ENCODE results near the gene ARTN.

The ARTN gene

GRCh38 chr1:43962324-43962723 is 28.7 kb downstream of the ARTN start:
- no peak for DNase-seq (ENCODE audit: low read depth, low spot score)
- no peak overlapping the region for H3K4me3 ChIP-seq (ENCODE audit: low read length)

- H3K4me3 ChIP-seq (ENCODE audit: low read length): no peak overlapping the region
- DNase-seq (ENCODE audit: low read depth, low spot score): peak; percentile 85
Observed at GRCh38 chr1:43963006-43963405, 29.4 kb downstream of the ARTN start.

DNA sequence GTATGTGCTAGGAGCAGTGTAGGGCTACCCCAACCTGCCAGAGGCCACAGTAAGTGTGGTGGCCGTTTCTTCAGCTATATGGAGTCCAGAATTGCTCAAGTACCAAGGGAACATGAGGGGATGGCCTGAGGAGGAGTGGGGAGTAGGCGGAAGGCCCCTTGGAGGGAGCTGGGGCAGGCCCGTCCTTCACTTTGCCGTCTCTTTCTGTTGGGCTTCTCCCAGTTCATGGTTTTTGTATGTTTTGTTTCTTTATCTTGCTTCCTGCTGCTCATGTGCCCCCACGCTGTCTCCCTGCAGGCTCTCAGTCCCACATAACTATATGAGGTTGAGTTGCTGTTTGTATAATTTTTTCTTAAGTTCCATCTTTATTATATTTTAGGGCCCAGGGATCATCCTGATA is 30.3 kb downstream of the ARTN start:
- DNase-seq (ENCODE audit: low read depth, low spot score): no peak

GRCh38 chr1:43965316-43965715 is 31.7 kb downstream of the ARTN start:
- DNase-seq (ENCODE audit: low read depth, low spot score): no peak
- H3K4me3 ChIP-seq (ENCODE audit: low read length): no peak overlapping the region

More for the DNA sequence above, 30.3 kb downstream of the ARTN start:
- H3K4me3 ChIP-seq (ENCODE audit: low read length): no peak overlapping the region

DNA sequence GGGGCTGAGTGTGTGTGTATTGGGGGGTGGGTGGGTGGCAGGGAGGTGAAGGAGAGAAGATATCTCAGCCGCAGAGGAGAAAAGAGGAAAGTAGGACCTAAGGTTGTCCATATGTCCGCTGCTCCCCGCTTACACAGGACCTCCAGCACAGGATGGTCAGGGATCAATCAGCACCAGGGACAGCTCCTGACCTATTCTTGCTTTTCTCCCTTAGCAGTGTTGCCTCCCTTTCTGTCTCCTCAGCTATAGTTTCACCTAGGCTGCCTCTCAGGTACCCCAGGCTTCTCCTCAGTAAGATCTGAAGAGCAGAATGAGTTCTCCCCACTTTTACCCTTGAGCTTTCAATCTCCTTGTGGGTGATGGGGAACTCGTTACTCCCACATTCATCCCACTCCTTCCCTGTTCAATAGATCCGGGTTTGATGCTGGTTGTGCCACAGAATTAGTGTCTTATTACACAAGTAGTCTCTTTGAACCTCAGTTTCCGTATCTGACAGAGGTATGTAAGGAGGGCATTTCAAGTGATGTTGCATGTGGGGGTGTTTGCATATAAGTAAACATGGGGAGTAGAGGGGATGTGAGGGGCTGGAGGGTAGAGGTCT is 34.8 kb downstream of the ARTN start:
- H3K4me3 ChIP-seq (ENCODE audit: low read length): no peak overlapping the region
- DNase-seq (ENCODE audit: low read depth, low spot score): no peak

- peak overlapping the region; percentile 96 for H3K4me3 ChIP-seq (ENCODE audit: low read length)
- DNase-seq (ENCODE audit: low read depth, low spot score): no peak
Observed at GRCh38 chr1:43969416-43969745, 35.8 kb downstream of the ARTN start.

DNA sequence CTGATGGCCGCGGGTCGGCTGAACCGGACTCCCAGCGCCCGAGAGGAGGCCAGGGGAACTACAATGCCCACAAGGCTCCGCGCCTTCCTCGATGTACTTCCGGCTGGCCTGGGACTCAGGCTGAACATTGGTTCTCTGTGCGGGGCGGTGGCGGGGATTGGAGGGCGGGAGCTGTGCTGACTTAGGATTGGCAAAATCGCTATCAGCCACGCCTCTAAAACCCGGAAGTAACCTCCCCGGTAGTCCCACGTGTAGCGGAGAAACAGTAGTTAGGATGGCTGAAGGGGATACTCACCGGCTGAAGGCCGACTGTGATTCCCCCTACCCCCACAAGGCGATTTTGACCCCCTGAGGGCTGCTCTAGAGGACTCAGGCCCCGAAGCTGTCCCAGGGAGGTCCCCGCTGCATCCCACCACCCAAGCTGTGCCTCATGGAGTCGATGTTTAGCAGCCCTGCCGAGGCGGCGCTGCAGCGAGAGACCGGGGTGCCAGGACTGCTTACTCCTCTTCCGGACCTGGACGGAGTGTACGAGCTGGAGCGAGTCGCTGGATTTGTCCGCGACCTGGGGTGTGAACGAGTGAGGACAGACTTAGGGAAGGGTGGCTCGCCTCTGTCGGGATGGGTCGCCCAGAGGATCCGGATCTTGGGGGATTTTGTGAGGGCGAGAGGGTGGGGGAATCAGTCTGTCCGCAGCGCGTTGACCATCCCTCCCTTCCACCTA is 36.3 kb downstream of the ARTN start, which contains the start of gene DPH2:
DPH2 (plus strand) TSS at position 265 of the 721 bp plus-strand sequence; CDS start at position 431, 166 bp downstream.
- peak; percentile 95 for DNase-seq (ENCODE audit: low read depth, low spot score)
- peak within 1 kb of the TSS; percentile 96 for H3K4me3 ChIP-seq (ENCODE audit: low read length)

DNA sequence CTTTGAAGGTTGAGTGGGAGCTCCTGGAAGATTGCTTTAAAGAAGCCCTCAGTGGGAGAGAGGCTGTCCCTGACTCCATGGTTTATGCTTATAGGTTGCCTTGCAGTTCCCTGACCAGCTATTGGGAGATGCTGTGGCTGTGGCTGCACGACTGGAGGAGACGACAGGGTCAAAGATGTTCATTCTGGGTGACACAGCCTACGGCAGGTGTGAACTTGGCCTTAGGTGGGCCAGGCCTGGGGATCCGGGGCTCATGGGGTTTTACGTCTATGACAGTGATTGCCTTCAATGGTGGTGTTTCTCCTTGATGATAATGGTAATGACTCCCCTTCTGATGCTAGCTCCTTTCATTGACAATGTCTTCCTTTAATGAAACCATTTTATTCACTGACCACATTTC is 36.9 kb downstream of the ARTN start:
- H3K4me3 ChIP-seq (ENCODE audit: low read length): peak overlapping the region; percentile 96
- no peak for DNase-seq (ENCODE audit: low read depth, low spot score)

- H3K4me3 ChIP-seq (ENCODE audit: low read length): peak overlapping the region; percentile 96
Observed at GRCh38 chr1:43970911-43971310, 37.3 kb downstream of the ARTN start.

GRCh38 chr1:43971336-43971980 is 37.9 kb downstream of the ARTN start:
- H3K4me3 ChIP-seq (ENCODE audit: low read length): no peak overlapping the region
- no peak for DNase-seq (ENCODE audit: low read depth, low spot score)

More at GRCh38 chr1:43970911-43971310, 37.3 kb downstream of the ARTN start:
- no peak for DNase-seq (ENCODE audit: low read depth, low spot score)

DNA sequence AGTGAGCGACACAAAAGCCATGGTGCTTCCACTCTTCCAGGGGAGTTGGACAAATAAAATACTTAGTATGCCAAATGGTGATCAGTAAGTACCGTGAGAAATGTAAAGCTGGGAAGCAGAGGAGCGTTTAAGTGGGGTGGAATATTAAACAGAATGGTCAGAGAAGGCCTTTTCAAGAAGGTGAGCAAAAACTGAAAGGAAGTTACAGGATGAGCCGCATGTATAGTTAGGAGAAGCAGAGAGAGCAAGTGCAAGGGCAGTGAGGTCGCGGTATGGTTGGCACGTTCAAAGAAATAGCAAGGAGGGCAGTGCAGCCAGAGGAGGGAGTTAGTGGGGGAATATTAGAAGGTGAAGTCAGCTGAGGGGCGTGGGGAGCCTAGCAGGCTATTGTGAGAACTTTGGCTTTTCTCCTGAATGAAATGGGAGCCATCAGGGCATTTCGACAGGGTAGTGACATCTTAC is 40.4 kb downstream of the ARTN start:
- DNase-seq (ENCODE audit: low read depth, low spot score): no peak
- peak overlapping the region; percentile 90 for H3K4me3 ChIP-seq (ENCODE audit: low read length)

DNA sequence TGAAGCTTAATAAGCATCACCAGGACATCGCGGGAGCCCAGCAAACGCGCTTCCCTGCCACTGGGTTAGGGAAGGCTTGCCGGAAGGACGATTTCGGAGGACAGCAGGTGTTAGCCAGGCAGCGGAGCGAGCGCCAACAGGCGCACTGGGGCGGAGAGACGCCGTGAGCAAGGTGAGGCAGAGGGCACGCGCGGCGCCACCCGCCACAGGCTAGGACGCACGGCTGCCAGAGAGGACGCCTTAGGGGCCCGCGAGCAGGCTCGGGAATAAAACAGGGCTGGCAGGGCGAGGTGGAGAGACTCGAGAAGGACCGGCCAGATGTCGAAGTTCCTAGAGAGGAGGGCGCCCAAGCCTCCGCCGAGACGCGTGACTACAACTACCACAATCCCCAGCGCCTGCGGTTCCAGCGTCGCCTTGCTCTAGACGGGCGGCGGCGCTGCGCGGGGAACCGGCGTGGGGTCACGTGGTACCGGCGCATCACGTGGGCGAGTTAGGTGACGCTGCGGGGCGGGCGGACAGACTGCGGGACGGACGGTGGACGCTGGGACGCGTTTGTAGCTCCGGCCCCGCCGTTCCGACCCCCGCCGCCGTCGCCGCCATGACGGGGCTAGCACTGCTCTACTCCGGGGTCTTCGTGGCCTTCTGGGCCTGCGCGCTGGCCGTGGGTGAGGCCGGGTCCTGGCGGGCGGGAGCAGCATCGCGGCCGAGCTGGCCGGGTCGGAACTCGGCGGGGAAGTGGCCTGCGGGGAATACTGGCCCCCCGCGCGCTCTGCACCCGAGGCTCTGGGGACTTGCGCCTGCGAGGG is 41.0 kb downstream of the ARTN start, which contains the start of gene ATP6V0B:
ATP6V0B (plus strand) TSS at position 518 of the 806 bp plus-strand sequence; CDS start at position 599, 81 bp downstream.
- DNase-seq (ENCODE audit: low read depth, low spot score): peak; percentile 85

GRCh38 chr1:43975249-43975961 is 41.8 kb downstream of the ARTN start:
- DNase-seq (ENCODE audit: low read depth, low spot score): peak; percentile 71

More for the DNA sequence above, 41.0 kb downstream of the ARTN start, which contains the start of gene ATP6V0B:
- peak within 1 kb of the TSS; percentile 90 for H3K4me3 ChIP-seq (ENCODE audit: low read length)

DNA sequence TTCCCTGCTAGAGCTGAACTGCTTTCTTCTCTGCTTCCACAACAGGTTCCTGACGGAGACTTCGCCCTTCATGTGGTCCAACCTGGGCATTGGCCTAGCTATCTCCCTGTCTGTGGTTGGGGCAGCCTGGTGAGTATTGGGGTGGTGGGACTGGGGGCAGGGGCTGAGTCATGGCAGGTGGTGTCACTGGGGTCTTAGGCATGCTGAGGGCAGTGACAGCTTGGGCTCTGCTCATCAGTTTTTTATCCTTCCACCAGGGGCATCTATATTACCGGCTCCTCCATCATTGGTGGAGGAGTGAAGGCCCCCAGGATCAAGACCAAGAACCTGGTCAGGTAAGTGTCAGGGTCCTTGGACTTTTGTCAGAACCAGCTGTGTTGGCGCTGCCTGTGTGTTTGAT is 42.4 kb downstream of the ARTN start:
- peak overlapping the region; percentile 90 for H3K4me3 ChIP-seq (ENCODE audit: low read length)
- no peak for DNase-seq (ENCODE audit: low read depth, low spot score)

More at GRCh38 chr1:43975249-43975961, 41.8 kb downstream of the ARTN start:
- peak overlapping the region; percentile 90 for H3K4me3 ChIP-seq (ENCODE audit: low read length)

- H3K4me3 ChIP-seq (ENCODE audit: low read length): no peak overlapping the region
- DNase-seq (ENCODE audit: low read depth, low spot score): no peak
Observed at GRCh38 chr1:43976890-43977289, 43.3 kb downstream of the ARTN start.

- DNase-seq (ENCODE audit: low read depth, low spot score): no peak
Observed at GRCh38 chr1:43977376-43978263, 44.0 kb downstream of the ARTN start.

GRCh38 chr1:43978264-43978550 is 44.6 kb downstream of the ARTN start:
- no peak overlapping the region for H3K4me3 ChIP-seq (ENCODE audit: low read length)
- DNase-seq (ENCODE audit: low read depth, low spot score): no peak

More at GRCh38 chr1:43977376-43978263, 44.0 kb downstream of the ARTN start:
- no peak overlapping the region for H3K4me3 ChIP-seq (ENCODE audit: low read length)

Data from Jurkat, Clone E6-1 (cell line).